Measurements from ENCODE around the gene ABT1. TPM values are rescaled to one million over a fixed set of nuclear protein-coding genes. Genes with fewer than 3 reads are reported as not detected.

Gene ABT1
- total RNA-seq, 1 donor from 2014 or later = 10.1 TPM

DNA sequence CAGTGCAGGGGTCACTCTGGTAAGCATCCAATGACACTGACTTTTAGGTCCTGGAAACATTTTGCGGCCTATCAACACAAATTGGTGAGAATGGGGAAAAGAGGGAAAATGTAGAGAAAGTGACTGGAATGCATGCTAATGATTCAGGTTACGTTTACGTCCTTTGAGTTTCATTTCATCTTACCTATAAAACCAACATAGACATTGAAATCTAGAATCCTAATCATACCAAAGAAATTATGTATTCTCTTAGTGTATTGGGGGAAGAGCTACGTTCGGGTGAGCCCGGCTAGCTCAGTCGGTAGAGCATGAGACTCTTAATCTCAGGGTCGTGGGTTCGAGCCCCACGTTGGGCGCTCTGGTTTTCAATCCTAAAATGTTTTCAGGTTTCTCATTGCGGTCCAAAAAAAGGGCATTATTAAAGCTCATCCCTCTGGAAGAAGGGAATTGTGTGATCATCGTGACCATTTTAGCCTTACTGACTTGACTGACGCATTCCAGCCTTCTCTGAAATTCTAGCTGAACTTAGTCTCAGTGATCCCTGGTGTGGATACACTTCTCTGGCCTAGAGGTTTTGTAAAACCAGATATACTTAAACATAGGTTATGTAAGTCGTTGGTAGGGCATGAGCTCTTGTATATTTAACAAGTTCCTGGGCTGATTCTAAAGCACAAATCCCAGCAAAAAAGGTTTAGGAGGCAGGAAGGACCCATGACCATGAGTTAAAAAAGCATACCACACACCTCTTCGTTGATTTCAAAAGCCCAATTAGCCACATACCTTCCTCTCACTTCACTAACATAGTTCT lies 40.3 kb upstream of the ABT1 start:
- no peaks in the 10 kb centered on the region for H3K27me3 Mint-ChIP-seq (ENCODE audit: low read depth)
- no peak for DNase-seq (ENCODE audit: low spot score)
- H3K9me3 Mint-ChIP-seq (ENCODE audit: low read depth) = no peaks in the 10 kb centered on the region
- peak overlapping the region; percentile 45 for H3K27ac Mint-ChIP-seq (ENCODE audit: unreplicated experiment)
- TF ChIP-seq, protein P1, sequence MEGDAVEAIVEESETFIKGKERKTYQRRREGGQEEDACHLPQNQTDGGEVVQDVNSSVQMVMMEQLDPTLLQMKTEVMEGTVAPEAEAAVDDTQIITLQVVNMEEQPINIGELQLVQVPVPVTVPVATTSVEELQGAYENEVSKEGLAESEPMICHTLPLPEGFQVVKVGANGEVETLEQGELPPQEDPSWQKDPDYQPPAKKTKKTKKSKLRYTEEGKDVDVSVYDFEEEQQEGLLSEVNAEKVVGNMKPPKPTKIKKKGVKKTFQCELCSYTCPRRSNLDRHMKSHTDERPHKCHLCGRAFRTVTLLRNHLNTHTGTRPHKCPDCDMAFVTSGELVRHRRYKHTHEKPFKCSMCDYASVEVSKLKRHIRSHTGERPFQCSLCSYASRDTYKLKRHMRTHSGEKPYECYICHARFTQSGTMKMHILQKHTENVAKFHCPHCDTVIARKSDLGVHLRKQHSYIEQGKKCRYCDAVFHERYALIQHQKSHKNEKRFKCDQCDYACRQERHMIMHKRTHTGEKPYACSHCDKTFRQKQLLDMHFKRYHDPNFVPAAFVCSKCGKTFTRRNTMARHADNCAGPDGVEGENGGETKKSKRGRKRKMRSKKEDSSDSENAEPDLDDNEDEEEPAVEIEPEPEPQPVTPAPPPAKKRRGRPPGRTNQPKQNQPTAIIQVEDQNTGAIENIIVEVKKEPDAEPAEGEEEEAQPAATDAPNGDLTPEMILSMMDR (IDR thresholded peaks at IDR 0.05) = no peak
- H3K36me3 Mint-ChIP-seq (ENCODE audit: low read depth) = no peaks in the 10 kb centered on the region
- peaks cover 22% of the 10 kb centered on the region for H3K4me1 Mint-ChIP-seq (ENCODE audit: low read depth)
- H3K4me3 Mint-ChIP-seq (ENCODE audit: unreplicated experiment) = no peak overlapping the region

DNA sequence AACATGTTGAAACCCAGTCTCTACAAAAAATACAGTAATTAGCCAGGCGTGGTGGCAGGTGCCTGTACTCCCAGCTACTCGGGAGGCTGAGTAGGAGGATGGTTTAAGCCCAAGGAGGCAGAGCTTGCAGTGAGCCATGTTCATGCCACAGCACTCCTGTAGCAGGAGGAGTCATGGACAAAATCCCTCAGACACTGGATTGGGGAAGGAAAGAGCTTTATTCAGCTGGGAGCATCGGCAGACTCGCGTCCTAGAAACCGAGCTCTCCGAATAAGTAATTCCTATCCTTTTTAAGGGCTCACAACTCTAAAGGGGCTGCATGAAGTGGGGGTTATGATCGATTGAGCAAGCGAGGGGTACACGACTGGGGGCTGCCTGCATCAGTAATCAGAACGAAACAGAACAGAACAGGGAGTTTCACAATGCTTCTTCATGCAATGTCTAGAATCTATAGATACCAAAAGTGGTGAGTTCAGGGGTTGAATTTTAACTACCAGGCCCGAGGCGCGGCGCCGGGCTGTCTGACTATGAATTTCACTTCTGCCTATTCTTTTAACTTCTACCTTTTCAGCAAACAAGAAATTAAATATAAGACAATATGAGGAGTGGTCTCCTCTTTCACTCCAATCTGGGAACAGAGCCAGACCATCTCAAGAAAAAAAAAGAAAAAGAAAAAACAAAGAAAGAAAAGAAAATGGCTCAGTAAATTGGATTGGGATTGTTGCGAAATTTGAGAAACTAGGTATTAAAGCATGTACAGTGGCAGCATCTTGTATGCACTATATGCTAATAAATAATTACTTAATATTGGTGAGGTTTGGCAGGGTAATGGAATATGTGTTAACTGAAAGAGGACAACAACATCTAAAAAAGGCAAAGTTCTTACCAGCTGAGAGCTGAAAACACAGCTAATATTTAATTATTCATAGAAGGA lies 35.0 kb upstream of the ABT1 start:
- Mint-ChIP-seq H3K27ac (ENCODE audit: unreplicated experiment) (no peak overlapping the region), H3K9me3 (ENCODE audit: low read depth) (no peaks in the 10 kb centered on the region), H3K36me3 (ENCODE audit: low read depth) (no peaks in the 10 kb centered on the region), H3K4me3 (ENCODE audit: unreplicated experiment) (no peak overlapping the region), H3K4me1 (ENCODE audit: low read depth) (peaks cover 3% of the 10 kb centered on the region), H3K27me3 (ENCODE audit: low read depth) (no peaks in the 10 kb centered on the region)
- DNase-seq (ENCODE audit: low spot score) = no peak
- TF ChIP-seq, protein P1 (IDR thresholded peaks at IDR 0.05) = no peak

DNA sequence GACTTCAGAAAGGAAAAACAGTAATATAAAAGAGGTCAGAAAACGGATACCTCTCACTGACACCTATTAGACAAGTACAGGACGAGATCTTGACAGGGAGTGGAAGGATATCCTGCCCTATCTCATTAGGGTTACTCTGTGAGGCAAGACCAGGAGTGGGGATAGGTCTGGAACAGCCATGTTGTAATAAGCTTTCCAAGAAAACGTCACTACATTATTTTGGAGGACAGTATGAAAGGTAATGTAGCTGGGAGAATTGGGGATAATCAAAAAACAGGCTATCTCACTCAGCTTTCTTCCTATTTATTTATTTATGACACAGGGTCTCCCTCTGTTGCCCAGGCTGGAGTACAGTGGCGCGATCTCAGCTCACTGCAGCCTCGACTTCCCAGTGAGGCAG lies 33.3 kb upstream of the ABT1 start:
- Mint-ChIP-seq H3K27ac (ENCODE audit: unreplicated experiment) (no peak overlapping the region), H3K36me3 (ENCODE audit: low read depth) (no peaks in the 10 kb centered on the region), H3K4me1 (ENCODE audit: low read depth) (peaks cover 3% of the 10 kb centered on the region), H3K4me3 (ENCODE audit: unreplicated experiment) (no peak overlapping the region), H3K27me3 (ENCODE audit: low read depth) (no peaks in the 10 kb centered on the region), H3K9me3 (ENCODE audit: low read depth) (no peaks in the 10 kb centered on the region)
- TF ChIP-seq, protein P1 (IDR thresholded peaks at IDR 0.05) = no peak
- DNase-seq (ENCODE audit: low spot score) = no peak

DNA sequence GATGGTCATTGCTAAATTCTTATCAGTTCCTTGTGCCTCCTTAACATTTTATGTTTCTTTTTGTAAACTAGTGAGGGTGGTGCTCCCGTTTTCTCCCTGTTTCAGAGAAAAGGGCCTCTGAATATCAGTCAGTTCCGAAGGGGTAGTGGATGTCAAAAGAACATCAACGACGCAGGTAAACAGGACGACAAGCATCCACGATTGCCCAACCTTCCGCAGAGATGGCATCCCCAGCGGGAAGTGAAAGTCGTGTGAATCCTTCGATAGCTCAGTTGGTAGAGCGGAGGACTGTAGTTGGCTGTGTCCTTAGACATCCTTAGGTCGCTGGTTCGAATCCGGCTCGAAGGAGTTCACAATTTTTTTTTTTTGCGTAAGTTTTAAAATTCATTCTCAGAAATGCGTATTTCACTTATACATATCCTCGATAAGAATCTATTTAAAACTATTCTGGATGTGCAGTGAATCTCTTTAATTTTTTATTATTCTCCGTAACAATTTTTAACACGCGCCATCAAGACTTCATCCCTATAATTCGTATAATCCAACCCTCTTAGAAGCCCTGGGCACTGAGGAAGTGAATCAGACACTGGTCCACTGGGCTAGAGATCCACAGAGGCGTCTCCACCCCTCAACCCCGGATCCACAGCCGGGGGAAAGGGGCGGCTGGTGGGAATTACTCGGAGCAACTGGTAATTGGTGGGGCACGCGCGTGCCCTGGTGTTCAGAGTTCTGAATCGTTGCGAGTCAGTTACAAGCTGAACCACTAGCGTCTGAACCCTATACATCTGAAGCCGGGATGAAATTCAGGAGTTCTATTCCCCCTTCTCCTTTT lies 27.9 kb upstream of the ABT1 start:
- TF ChIP-seq, protein P1 (IDR thresholded peaks at IDR 0.05) = peak; percentile 75

DNA sequence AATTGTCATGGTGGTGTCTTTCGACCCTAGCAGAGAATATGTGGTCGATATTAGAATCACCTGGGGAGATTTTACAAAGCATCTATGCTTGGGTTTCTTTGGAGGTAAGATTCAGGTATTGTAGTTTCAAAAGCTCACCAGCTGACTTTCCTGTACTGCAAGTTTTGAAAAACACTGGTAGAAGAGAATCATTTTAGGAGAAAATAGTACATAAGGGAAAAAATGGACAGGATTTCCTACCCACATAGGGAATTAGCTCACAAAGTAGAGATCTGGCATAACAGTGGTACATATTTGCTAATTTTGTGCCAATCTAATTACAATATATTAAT lies 27.4 kb upstream of the ABT1 start:
- H3K27me3 Mint-ChIP-seq (ENCODE audit: low read depth) = no peaks in the 10 kb centered on the region
- peak overlapping the region; percentile 91 for H3K27ac Mint-ChIP-seq (ENCODE audit: unreplicated experiment)
- H3K4me1 Mint-ChIP-seq (ENCODE audit: low read depth) = peaks cover 21% of the 10 kb centered on the region
- H3K36me3 Mint-ChIP-seq (ENCODE audit: low read depth) = no peaks in the 10 kb centered on the region
- DNase-seq (ENCODE audit: low spot score) = no peak
- TF ChIP-seq, protein P1 (IDR thresholded peaks at IDR 0.05) = no peak
- H3K4me3 Mint-ChIP-seq (ENCODE audit: unreplicated experiment) = peak overlapping the region; percentile 97
- no peaks in the 10 kb centered on the region for H3K9me3 Mint-ChIP-seq (ENCODE audit: low read depth)

More for the DNA sequence above, 27.9 kb upstream of the ABT1 start:
- Mint-ChIP-seq H3K9me3 (ENCODE audit: low read depth) (no peaks in the 10 kb centered on the region), H3K4me3 (ENCODE audit: unreplicated experiment) (peak overlapping the region; percentile 97), H3K27me3 (ENCODE audit: low read depth) (no peaks in the 10 kb centered on the region), H3K4me1 (ENCODE audit: low read depth) (peaks cover 21% of the 10 kb centered on the region), H3K36me3 (ENCODE audit: low read depth) (no peaks in the 10 kb centered on the region), H3K27ac (ENCODE audit: unreplicated experiment) (peak overlapping the region; percentile 91)
- no peak for DNase-seq (ENCODE audit: low spot score)

Measured in chondrocyte (in vitro differentiated cells).